Ectodermal cell (in vitro differentiated cells): ENCODE measurements around the gene IL32.
"Not testable (repeated sequence)": the region's sequence is repeated elsewhere in the genome, so short reads cannot be mapped to it uniquely, and the experiment has no call there.

ENCODE experiments used
- H3K27ac ChIP-seq: 2 replicates; pipeline ENCODE4 v1.7.0; 2013; ENCODE audit warnings: mild to moderate bottlenecking, low read depth, low read length; ENCODE audit not compliant: insufficient read depth, poor library complexity, severe bottlenecking
- H3K27me3 ChIP-seq: 2 replicates; pipeline ENCODE4 v1.7.0; 2013; ENCODE audit warnings: mild to moderate bottlenecking, low read length; ENCODE audit not compliant: insufficient read depth, control insufficient read depth, poor library complexity, severe bottlenecking
- H3K36me3 ChIP-seq: one replicate; pipeline ENCODE4 v1.7.0; 2013; ENCODE audit warnings: low read length; ENCODE audit not compliant: control insufficient read depth, insufficient read depth
- H3K4me1 ChIP-seq: one replicate; pipeline ENCODE4 v1.7.0; 2013; ENCODE audit warnings: low read length; ENCODE audit not compliant: control insufficient read depth, insufficient read depth
- H3K4me3 ChIP-seq: 2 replicates; pipeline ENCODE4 v1.7.0; 2013; ENCODE audit warnings: low read depth, low read length, control low read depth; ENCODE audit not compliant: insufficient read depth
- H3K9me3 ChIP-seq: 2 replicates; pipeline ENCODE4 v1.7.0; 2013; ENCODE audit warnings: mild to moderate bottlenecking, low read length, moderate library complexity; ENCODE audit not compliant: control insufficient read depth
- WGBS, 2 experiments: methylation state at CpG; one replicate each; pipeline ENCODE4 v1.1.7; 2013; ENCODE audit warnings: missing lambda C conversion rate in 2 of 2; 5-methylcytosine and 5-hydroxymethylcytosine counted together

Gene IL32

GRCh38 chr16:3059723-3060242 lies 5.7 kb upstream of the IL32 start:
- Histone ChIP-seq H3K9me3 (no peaks in the 10 kb centered on the region), H3K27me3 (peaks cover 22% of the 10 kb centered on the region), H3K36me3 (no peaks in the 10 kb centered on the region), H3K4me1 (peaks cover 6% of the 10 kb centered on the region), H3K27ac (no peak overlapping the region), H3K4me3 (peak overlapping the region; percentile 76)
- WGBS, 2 experiments, result 65 to 72% methylated on average over 9 of the region's 9 CpGs

GRCh38 chr16:3060339-3061127 lies 4.9 kb upstream of the IL32 start:
- H3K27me3 ChIP-seq, result peaks cover 22% of the 10 kb centered on the region
- WGBS, 2 experiments, result 85 to 87% methylated on average over 13 to 14 of the region's 14 CpGs
- no peaks in the 10 kb centered on the region for H3K36me3 ChIP-seq
- no peak overlapping the region for H3K27ac ChIP-seq
- peaks cover 6% of the 10 kb centered on the region for H3K4me1 ChIP-seq
- H3K9me3 ChIP-seq, result no peaks in the 10 kb centered on the region
- H3K4me3 ChIP-seq, result no peak overlapping the region

DNA sequence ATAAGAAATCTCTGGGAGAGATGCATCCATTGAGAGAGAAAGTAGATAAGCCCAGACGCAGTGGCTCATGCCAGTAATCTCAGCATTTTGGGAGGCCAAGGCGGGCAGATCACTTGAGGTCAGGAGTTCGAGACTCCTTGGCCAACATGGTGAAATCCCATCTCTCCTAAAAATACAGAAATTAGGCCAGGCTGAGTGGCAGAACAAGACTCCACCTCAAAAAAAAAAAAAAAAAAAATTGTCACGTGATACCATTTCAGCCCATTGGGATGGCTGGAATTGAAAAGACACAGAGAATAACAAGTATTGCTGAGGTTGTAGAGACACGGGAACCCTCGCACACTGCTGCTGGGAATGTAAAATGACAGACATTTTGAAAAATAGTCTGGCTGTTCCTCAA lies 2.9 kb upstream of the IL32 start:
- H3K4me3 ChIP-seq, result no peak overlapping the region
- H3K27ac ChIP-seq, result no peak overlapping the region
- 88 to 91% methylated on average over 6 of the region's 6 CpGs for WGBS, 2 experiments
- no peaks in the 10 kb centered on the region for H3K9me3 ChIP-seq
- H3K36me3 ChIP-seq, result no peaks in the 10 kb centered on the region
- H3K4me1 ChIP-seq, result peaks cover 6% of the 10 kb centered on the region
- H3K27me3 ChIP-seq, result peaks cover 20% of the 10 kb centered on the region

DNA sequence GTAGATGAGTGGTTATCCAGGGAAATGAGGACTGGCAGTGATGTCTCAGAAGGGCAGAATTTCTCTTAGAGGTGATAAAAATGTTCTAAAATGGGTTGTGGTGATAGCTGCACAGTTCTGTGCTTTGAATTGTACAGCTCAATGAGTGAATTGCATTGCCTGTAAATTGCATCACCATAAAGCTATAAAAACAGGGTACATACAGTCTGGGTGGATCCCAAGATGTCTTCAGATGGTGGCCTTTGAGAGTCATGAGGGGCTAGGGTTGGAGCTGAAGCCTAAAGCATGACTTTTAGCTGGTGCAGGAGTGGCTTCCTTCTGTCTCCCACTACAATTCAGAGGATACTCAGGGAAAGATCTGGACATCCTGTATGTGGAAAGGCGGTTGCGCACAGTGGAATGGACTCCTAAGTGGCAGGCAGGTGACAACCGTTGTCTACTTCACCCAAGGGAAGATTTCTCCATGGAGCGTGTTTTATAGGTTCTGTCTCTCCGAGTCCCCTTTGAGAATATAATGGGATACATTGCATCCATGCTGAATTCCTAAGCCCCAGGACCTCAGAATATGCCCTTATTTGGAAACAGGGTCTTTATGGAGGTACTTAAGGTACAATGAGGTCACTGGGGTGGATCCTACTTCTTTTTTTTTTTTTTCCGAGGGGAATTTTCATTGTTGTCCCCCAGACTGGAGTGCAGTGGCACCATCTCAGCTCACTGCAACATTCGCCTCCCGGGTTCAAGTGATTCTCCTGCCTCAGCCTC lies 1.6 kb upstream of the IL32 start:
- no peak overlapping the region for H3K4me3 ChIP-seq
- 88 to 91% methylated on average over 8 of the region's 8 CpGs for WGBS, 2 experiments
- H3K27ac ChIP-seq, result no peak overlapping the region
- H3K4me1 ChIP-seq, result peaks cover 6% of the 10 kb centered on the region
- H3K27me3 ChIP-seq, result peaks cover 8% of the 10 kb centered on the region
- no peaks in the 10 kb centered on the region for H3K36me3 ChIP-seq
- H3K9me3 ChIP-seq, result no peaks in the 10 kb centered on the region

GRCh38 chr16:3065742-3066439 lies 451 bp downstream of the IL32 start:
- Histone ChIP-seq H3K36me3 (no peaks in the 10 kb centered on the region), H3K27ac (no peak overlapping the region), H3K4me1 (no peaks in the 10 kb centered on the region), H3K27me3 (no peaks in the 10 kb centered on the region), H3K9me3 (no peaks in the 10 kb centered on the region), H3K4me3 (no peak overlapping the region)
- WGBS, 2 experiments, result 92% methylated on average over 26 of the region's 26 CpGs

GRCh38 chr16:3066440-3066748 lies 954 bp downstream of the IL32 start:
- H3K27ac ChIP-seq, result no peak overlapping the region
- H3K4me3 ChIP-seq, result no peak overlapping the region
- H3K36me3 ChIP-seq, result no peaks in the 10 kb centered on the region
- 92 to 95% methylated on average over 7 of the region's 7 CpGs for WGBS, 2 experiments
- H3K9me3 ChIP-seq, result no peaks in the 10 kb centered on the region
- H3K4me1 ChIP-seq, result no peaks in the 10 kb centered on the region
- no peaks in the 10 kb centered on the region for H3K27me3 ChIP-seq

- 87 to 97% methylated on average over 4 of the region's 4 CpGs for WGBS, 2 experiments
- no peaks in the 10 kb centered on the region for H3K4me1 ChIP-seq
- no peaks in the 10 kb centered on the region for H3K9me3 ChIP-seq
- no peak overlapping the region for H3K27ac ChIP-seq
- H3K27me3 ChIP-seq, result no peaks in the 10 kb centered on the region
- no peaks in the 10 kb centered on the region for H3K36me3 ChIP-seq
- no peak overlapping the region for H3K4me3 ChIP-seq
These were observed 3.0 kb downstream of the IL32 start for GRCh38 chr16:3068487-3068886.

DNA sequence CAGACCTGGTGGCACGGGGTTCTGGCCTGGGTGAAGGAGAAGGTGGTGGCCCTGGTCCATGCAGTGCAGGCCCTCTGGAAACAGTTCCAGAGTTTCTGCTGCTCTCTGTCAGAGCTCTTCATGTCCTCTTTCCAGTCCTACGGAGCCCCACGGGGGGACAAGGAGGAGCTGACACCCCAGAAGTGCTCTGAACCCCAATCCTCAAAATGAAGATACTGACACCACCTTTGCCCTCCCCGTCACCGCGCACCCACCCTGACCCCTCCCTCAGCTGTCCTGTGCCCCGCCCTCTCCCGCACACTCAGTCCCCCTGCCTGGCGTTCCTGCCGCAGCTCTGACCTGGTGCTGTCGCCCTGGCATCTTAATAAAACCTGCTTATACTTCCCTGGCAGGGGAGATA lies 3.7 kb downstream of the IL32 start:
- WGBS, 2 experiments, result 94 to 95% methylated on average over 10 of the region's 11 CpGs

DNA sequence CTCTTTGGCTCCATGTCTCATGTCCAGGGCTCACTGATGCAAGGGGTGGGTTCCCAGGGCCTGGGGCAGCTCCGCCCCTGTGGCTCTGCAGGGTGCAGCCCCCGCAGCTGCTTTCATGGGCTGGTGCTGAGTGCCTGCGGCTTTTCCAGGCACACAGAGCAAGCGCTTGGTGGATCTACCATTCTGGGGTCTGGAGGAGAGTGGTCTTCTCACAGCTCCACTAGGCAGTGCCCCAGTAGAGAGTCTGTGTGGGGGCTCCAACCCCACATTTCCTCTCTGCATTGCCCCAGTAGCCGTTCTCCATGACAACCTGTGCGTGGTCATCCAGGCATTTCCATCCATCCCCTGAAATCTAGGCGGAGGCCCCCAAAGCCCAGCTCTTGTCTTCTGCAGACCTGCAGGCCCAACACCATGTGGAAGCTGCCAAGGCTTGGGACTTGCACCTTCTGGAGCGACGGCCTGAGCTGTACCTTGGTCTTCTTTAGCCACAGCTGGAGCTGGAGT lies 5.2 kb downstream of the IL32 start:
- no peak overlapping the region for H3K27ac ChIP-seq
- 83 to 86% methylated on average over 9 of the region's 9 CpGs for WGBS, 2 experiments
- no peak overlapping the region for H3K4me3 ChIP-seq
- H3K9me3 ChIP-seq, result no peaks in the 10 kb centered on the region
- no peaks in the 10 kb centered on the region for H3K36me3 ChIP-seq
- H3K4me1 ChIP-seq, result no peaks in the 10 kb centered on the region
- no peaks in the 10 kb centered on the region for H3K27me3 ChIP-seq

More for the DNA sequence above, 3.7 kb downstream of the IL32 start:
- not testable (repeated sequence) for H3K9me3 ChIP-seq, H3K36me3 ChIP-seq, H3K27ac ChIP-seq, H3K27me3 ChIP-seq, H3K4me1 ChIP-seq, H3K4me3 ChIP-seq

DNA sequence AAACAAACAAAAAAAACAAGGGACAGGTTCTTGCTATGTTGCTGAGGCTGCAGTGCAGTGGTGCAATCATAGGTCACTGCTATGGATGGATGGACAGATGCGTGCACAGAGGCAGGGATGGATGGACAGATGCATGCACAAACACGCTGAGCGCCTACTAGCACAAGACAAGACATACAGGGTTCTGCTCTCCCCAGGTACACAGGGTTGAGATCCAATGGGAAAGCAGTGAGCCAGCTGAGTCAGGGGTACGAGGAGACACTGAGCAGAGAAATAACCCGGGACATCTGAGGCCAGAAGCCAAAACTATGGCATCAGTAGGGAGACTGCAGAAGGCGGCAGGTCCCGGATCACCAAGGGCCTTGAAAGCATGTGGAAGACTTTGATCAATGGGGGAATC lies 6.2 kb downstream of the IL32 start:
- no peak overlapping the region for H3K27ac ChIP-seq
- H3K9me3 ChIP-seq, result no peaks in the 10 kb centered on the region
- WGBS, 2 experiments, result 91 to 93% methylated on average over 7 of the region's 7 CpGs
- H3K4me1 ChIP-seq, result no peaks in the 10 kb centered on the region
- no peaks in the 10 kb centered on the region for H3K27me3 ChIP-seq
- H3K4me3 ChIP-seq, result no peak overlapping the region
- no peaks in the 10 kb centered on the region for H3K36me3 ChIP-seq
